ENCODE data around the gene RREB1. TPM values are rescaled to one million over a fixed set of nuclear protein-coding genes. Genes with fewer than 3 reads are reported as not detected.

RREB1 gene
- total and polyA plus RNA-seq, 5 donors, result 7.8 to 40.4 (median 37.0) TPM

GRCh38 chr6:7145885-7146828, 38.4 kb downstream of the RREB1 start:
- WGBS, result 43% methylated on average over 19 of the region's 19 CpGs
- H3K27me3 ChIP-seq (ENCODE audit: control insufficient read depth, insufficient read depth), result no peaks in the 10 kb centered on the region
- H3K4me3 ChIP-seq (ENCODE audit: low read length), result no peak overlapping the region
- intact Hi-C loops (cut with DNase I), result no loop called here
- ATAC-seq (peak; percentile 68 to 73), DNase-seq (peak; percentile 49 to 68 (median 65))
- peaks cover 19% of the 10 kb centered on the region for H3K4me1 ChIP-seq (ENCODE audit: control insufficient read depth, insufficient read depth, low read length)
- peak overlapping the region; percentile 55 for H3K27ac ChIP-seq (ENCODE audit: low read length)
- H3K9me3 ChIP-seq (ENCODE audit: control insufficient read depth, low read length), result no peaks in the 10 kb centered on the region

GRCh38 chr6:7147051-7147671, 39.4 kb downstream of the RREB1 start:
- H3K27ac ChIP-seq (ENCODE audit: low read length), result peak overlapping the region; percentile 33
- H3K9me3 ChIP-seq (ENCODE audit: control insufficient read depth, low read length), result no peaks in the 10 kb centered on the region
- peaks cover 19% of the 10 kb centered on the region for H3K4me1 ChIP-seq (ENCODE audit: control insufficient read depth, insufficient read depth, low read length)
- no peak for DNase-seq
- intact Hi-C loops (cut with DNase I), result no loop called here
- no peak for ATAC-seq
- no peaks in the 10 kb centered on the region for H3K27me3 ChIP-seq (ENCODE audit: control insufficient read depth, insufficient read depth)
- WGBS, result 31% methylated on average over 7 of the region's 7 CpGs
- no peak overlapping the region for H3K4me3 ChIP-seq (ENCODE audit: low read length)

- DNase-seq (no peak), ATAC-seq (no peak)
- no peaks in the 10 kb centered on the region for H3K9me3 ChIP-seq (ENCODE audit: control insufficient read depth, low read length)
- H3K27me3 ChIP-seq (ENCODE audit: control insufficient read depth, insufficient read depth), result no peaks in the 10 kb centered on the region
- peaks cover 22% of the 10 kb centered on the region for H3K4me1 ChIP-seq (ENCODE audit: control insufficient read depth, insufficient read depth, low read length)
- WGBS, result 77% methylated on average over 5 of the region's 5 CpGs
- H3K4me3 ChIP-seq (ENCODE audit: low read length), result no peak overlapping the region
- no peak overlapping the region for H3K27ac ChIP-seq (ENCODE audit: low read length)
- intact Hi-C loops (cut with DNase I), result no loop called here
Measured at GRCh38 chr6:7148100-7148822, 40.5 kb downstream of the RREB1 start.

- H3K27me3 ChIP-seq (ENCODE audit: control insufficient read depth, insufficient read depth), result no peaks in the 10 kb centered on the region
- WGBS, result 79% methylated on average over 14 of the region's 14 CpGs
Measured at GRCh38 chr6:7150381-7151064, 42.8 kb downstream of the RREB1 start.

GRCh38 chr6:7151381-7151780, 43.6 kb downstream of the RREB1 start:
- WGBS, result 80% methylated on average over 2 of the region's 2 CpGs
- intact Hi-C loops (cut with DNase I), result no loop called here

More at GRCh38 chr6:7150381-7151064, 42.8 kb downstream of the RREB1 start:
- DNase-seq (no peak), ATAC-seq (no peak)
- intact Hi-C loops (cut with DNase I), result no loop called here
- no peak overlapping the region for H3K4me3 ChIP-seq (ENCODE audit: low read length)
- peaks cover 25% of the 10 kb centered on the region for H3K4me1 ChIP-seq (ENCODE audit: control insufficient read depth, insufficient read depth, low read length)
- no peaks in the 10 kb centered on the region for H3K9me3 ChIP-seq (ENCODE audit: control insufficient read depth, low read length)
- no peak overlapping the region for H3K27ac ChIP-seq (ENCODE audit: low read length)

GRCh38 chr6:7152462-7152861, 44.7 kb downstream of the RREB1 start:
- intact Hi-C loops (cut with DNase I), result no loop called here
- H3K9me3 ChIP-seq (ENCODE audit: control insufficient read depth, low read length), result no peaks in the 10 kb centered on the region
- H3K4me1 ChIP-seq (ENCODE audit: control insufficient read depth, insufficient read depth, low read length), result peaks cover 20% of the 10 kb centered on the region
- no peak for DNase-seq
- H3K4me3 ChIP-seq (ENCODE audit: low read length), result no peak overlapping the region
- H3K27ac ChIP-seq (ENCODE audit: low read length), result no peak overlapping the region
- no peak for ATAC-seq
- no peaks in the 10 kb centered on the region for H3K27me3 ChIP-seq (ENCODE audit: control insufficient read depth, insufficient read depth)

More at GRCh38 chr6:7151381-7151780, 43.6 kb downstream of the RREB1 start:
- Histone ChIP-seq H3K27me3 (ENCODE audit: control insufficient read depth, insufficient read depth) (no peaks in the 10 kb centered on the region), H3K4me3 (ENCODE audit: low read length) (no peak overlapping the region), H3K27ac (ENCODE audit: low read length) (no peak overlapping the region), H3K4me1 (ENCODE audit: control insufficient read depth, insufficient read depth, low read length) (peaks cover 23% of the 10 kb centered on the region), H3K9me3 (ENCODE audit: control insufficient read depth, low read length) (no peaks in the 10 kb centered on the region)
- DNase-seq (no peak), ATAC-seq (no peak)

GRCh38 chr6:7153789-7154188, 46.0 kb downstream of the RREB1 start:
- WGBS, result 75% methylated on average over 2 of the region's 2 CpGs
- H3K4me1 ChIP-seq (ENCODE audit: control insufficient read depth, insufficient read depth, low read length), result peaks cover 24% of the 10 kb centered on the region
- no peak overlapping the region for H3K4me3 ChIP-seq (ENCODE audit: low read length)
- no peak for ATAC-seq
- intact Hi-C loops (cut with DNase I), result no loop called here
- no peak overlapping the region for H3K27ac ChIP-seq (ENCODE audit: low read length)
- DNase-seq, result no peak
- H3K9me3 ChIP-seq (ENCODE audit: control insufficient read depth, low read length), result no peaks in the 10 kb centered on the region
- no peaks in the 10 kb centered on the region for H3K27me3 ChIP-seq (ENCODE audit: control insufficient read depth, insufficient read depth)

- no peaks in the 10 kb centered on the region for H3K27me3 ChIP-seq (ENCODE audit: control insufficient read depth, insufficient read depth)
- no peak overlapping the region for H3K4me3 ChIP-seq (ENCODE audit: low read length)
- ATAC-seq, result peak in 1 of 2 donors; percentile 36
- DNase-seq, result no peak
- intact Hi-C loops (cut with DNase I), result no loop called here
- H3K9me3 ChIP-seq (ENCODE audit: control insufficient read depth, low read length), result no peaks in the 10 kb centered on the region
- peaks cover 24% of the 10 kb centered on the region for H3K4me1 ChIP-seq (ENCODE audit: control insufficient read depth, insufficient read depth, low read length)
- whole genome bisulfite sequencing, result 74% methylated on average over 13 of the region's 13 CpGs
- H3K27ac ChIP-seq (ENCODE audit: low read length), result no peak overlapping the region
Measured at GRCh38 chr6:7154341-7155139, 46.8 kb downstream of the RREB1 start.

GRCh38 chr6:7155871-7156579, 48.3 kb downstream of the RREB1 start:
- intact Hi-C loops (cut with DNase I), result no loop called here
- H3K4me1 ChIP-seq (ENCODE audit: control insufficient read depth, insufficient read depth, low read length), result peaks cover 23% of the 10 kb centered on the region
- H3K27ac ChIP-seq (ENCODE audit: low read length), result no peak overlapping the region
- no peak overlapping the region for H3K4me3 ChIP-seq (ENCODE audit: low read length)
- no peak for DNase-seq
- H3K9me3 ChIP-seq (ENCODE audit: control insufficient read depth, low read length), result no peaks in the 10 kb centered on the region
- 51% methylated on average over 7 of the region's 7 CpGs for WGBS
- no peaks in the 10 kb centered on the region for H3K27me3 ChIP-seq (ENCODE audit: control insufficient read depth, insufficient read depth)
- ATAC-seq, result peak in 1 of 2 donors; percentile 39

Measured in right cardiac atrium (tissue), 5 donors.